Raji (cell line): Measurements from ENCODE around the gene KCNC1.

ENCODE experiments used
- POLR2A ChIP-seq: IDR thresholded peaks from 2 replicates; pipeline ENCODE4 v1.6.1; 2011; ENCODE audit warnings: low read depth, low read length, control low read depth; ENCODE audit not compliant: insufficient read depth

KCNC1 gene

DNA sequence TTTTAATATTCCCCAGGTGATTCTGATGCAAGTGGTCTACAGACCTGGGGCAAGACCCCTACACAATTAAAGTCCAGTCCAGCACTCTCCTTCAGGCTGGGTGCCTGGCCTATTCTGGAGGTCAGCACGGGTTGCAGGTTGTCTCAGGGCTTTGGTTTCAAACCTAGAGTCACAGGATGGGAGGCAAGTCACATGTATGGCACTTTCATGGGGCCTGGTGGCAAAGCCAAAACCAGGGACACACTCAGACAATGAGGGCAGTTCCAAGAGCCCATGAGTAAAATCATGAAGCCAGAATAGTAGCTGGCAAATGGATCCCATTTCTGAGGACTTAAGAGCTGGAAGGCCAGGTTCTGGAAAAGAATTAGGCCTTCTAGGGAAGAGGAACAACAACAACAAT, 96.6 kb downstream of the KCNC1 start:
- TF ChIP-seq POLR2A, result no peak

DNA sequence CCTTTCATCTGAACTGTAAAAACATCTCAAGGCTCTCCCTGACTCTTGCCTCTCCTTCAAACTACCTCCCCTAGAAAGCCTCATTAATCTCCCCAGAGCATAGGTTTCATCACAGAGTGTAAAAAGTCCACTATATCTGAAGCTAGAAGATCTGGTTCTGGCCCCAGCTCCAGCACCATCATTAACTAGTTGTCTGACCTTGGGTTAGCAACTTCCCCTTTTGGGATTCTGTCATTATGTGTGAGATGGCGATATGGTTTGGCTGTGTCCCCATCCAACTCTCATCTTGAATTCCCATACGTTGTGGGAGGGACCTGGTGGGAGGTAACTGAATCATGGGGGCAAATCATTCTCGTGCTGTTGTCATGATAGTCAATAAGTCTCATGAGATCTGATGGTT, 97.3 kb downstream of the KCNC1 start:
- no peak for TF ChIP-seq POLR2A
